OCI-LY3 (cell line): ENCODE results near the gene SLC12A6.

Experiments used
- H2AFZ ChIP-seq: fragments of 200-600, 300-600 bp; shearing (Covaris generic); 2 replicates; pipeline ENCODE4 v1.6.0; 2014; ENCODE audit warnings: antibody characterized with exemption, low read depth, low read length
- H3K27ac ChIP-seq: fragments of 200-600, 300-600 bp; sonication (generic); 2 replicates; pipeline ENCODE4 v1.5.1; 2014; ENCODE audit warnings: mild to moderate bottlenecking, low read length, moderate library complexity, mixed read lengths
- H3K27me3 ChIP-seq: fragments of 200-600, 300-600 bp; sonication (generic); 2 replicates; pipeline ENCODE4 v1.6.1; 2014; ENCODE audit warnings: low read depth, low read length, mixed read lengths
- H3K36me3 ChIP-seq: fragments of 200-600, 300-600 bp; sonication (generic); replicated peaks from 2 replicates; pipeline ENCODE3; 2014; ENCODE audit warnings: low read depth, low read length, mixed read lengths
- H3K4me1 ChIP-seq: fragments of 300-600, 200-600 bp; sonication (generic); 2 replicates; pipeline ENCODE4 v1.6.1; 2014; ENCODE audit warnings: low read length, mixed read lengths
- H3K4me2 ChIP-seq: fragments of 200-600, 300-600 bp; sonication (generic); 2 replicates; pipeline ENCODE4 v1.6.1; 2014; ENCODE audit warnings: low read length, mixed read lengths
- H3K4me3 ChIP-seq: fragments of 300-600, 200-600 bp; sonication (generic); 2 replicates; pipeline ENCODE4 v1.5.1; 2014; ENCODE audit warnings: antibody characterized with exemption, mild to moderate bottlenecking, low read length, moderate library complexity
- H3K79me2 ChIP-seq: fragments of 300-600, 200-600 bp; shearing (Covaris generic); 2 replicates; pipeline ENCODE4 v1.6.1; 2014; ENCODE audit warnings: mild to moderate bottlenecking, low read length, mixed read lengths
- H3K9ac ChIP-seq: fragments of 300-600, 200-600 bp; shearing (Covaris generic); 2 replicates; pipeline ENCODE4 v1.6.0; 2014; ENCODE audit warnings: mild to moderate bottlenecking, low read length, moderate library complexity
- H3K9me3 ChIP-seq: fragments of 200-600, 300-600 bp; shearing (Covaris generic); 2 replicates; pipeline ENCODE4 v1.6.1; 2014; ENCODE audit warnings: low read length, mixed read lengths; ENCODE audit not compliant: insufficient read depth
- H4K20me1 ChIP-seq: fragments of 200-600, 300-600 bp; sonication (generic); 2 replicates; pipeline ENCODE4 v1.6.1; 2016; ENCODE audit warnings: low read length, mixed read lengths; ENCODE audit not compliant: insufficient read depth
- EZH2phosphoT487 ChIP-seq: fragments of 200-600 bp; shearing (Covaris generic); IDR thresholded peaks from 2 replicates; pipeline ENCODE4 v1.6.1; 2018; ENCODE audit warnings: antibody characterized with exemption, mixed run types, low read depth
- TF ChIP-seq, protein P1 (sequence below): fragments of 200-600, 300-600 bp; sonication (generic); IDR thresholded peaks from 2 replicates; pipeline ENCODE4 v1.5.1; 2014; ENCODE audit warnings: antibody characterized with exemption, low read length, low read depth

Gene SLC12A6

DNA sequence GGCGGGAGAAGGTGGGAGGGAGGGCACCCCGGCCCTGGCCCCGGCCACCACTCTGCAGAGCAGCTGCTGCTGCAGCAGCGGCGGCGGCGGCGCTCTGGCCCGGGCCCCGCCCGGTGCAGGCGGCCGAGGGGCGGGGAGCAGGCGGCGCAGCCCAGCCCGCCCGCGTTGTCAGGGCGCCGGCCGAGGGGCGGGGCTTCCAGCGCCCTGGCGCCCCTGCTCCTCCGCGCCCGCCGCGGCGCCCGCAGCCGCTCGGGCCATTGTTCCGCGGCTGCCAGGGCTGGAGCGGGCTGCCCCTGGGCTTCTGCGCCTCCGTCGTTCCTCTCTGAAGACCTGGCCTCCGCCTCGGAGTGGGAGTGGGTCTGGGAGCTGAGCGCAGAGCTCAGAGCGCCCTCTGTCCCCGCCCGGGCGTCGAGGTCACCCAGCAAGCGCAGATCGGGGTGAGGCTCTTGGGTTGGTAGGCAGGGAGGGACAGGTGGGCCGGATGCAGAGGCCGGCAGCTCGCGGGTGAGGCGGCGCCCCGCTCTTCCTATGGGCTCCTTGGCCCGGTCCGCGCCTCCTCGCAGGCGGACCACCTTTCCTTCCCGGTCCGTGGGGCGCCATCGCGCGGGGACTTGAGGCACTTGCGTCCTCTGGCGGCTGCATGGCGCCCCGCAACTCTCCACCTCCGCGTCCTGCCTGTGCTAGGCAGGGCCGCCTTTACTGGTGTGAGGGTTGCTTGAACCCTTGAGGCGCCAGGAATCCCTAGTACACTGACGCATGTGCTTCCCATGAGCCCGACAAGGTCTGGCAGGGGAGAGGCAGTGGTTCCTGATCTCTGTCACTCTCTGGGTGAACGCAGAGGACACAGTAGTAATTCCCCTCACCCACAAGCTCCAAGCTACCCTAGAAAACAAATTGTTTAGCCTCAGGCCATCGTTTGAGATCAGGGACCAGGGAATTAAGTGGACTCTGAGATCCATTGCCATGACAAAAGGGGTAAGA is 29.8 kb upstream of the SLC12A6 start, which contains the start of gene LPCAT4:
TSS of gene LPCAT4 (minus strand) at position 96 of the 981 bp plus-strand sequence. CDS start 96 bp downstream, outside the sequence.
- Histone ChIP-seq H3K4me3 (peak within 1 kb of the TSS; percentile 98), H3K27me3 (no peaks in the 10 kb centered on the region), H3K4me1 (peaks cover 45% of the 10 kb centered on the region), H2AFZ (peak within 1 kb of the TSS; percentile 33; the same call in 1 of the 2 replicates), H3K27ac (peak within 1 kb of the TSS; percentile 96), H3K9ac (peak within 1 kb of the TSS; percentile 97), H4K20me1 (peaks cover 15% of the 10 kb centered on the region), H3K9me3 (no peaks in the 10 kb centered on the region), H3K36me3 (peaks cover 28% of the 10 kb centered on the region), H3K79me2 (peaks cover 40% of the 10 kb centered on the region), H3K4me2 (peak within 1 kb of the TSS; percentile 90)
- TF ChIP-seq, protein P1, sequence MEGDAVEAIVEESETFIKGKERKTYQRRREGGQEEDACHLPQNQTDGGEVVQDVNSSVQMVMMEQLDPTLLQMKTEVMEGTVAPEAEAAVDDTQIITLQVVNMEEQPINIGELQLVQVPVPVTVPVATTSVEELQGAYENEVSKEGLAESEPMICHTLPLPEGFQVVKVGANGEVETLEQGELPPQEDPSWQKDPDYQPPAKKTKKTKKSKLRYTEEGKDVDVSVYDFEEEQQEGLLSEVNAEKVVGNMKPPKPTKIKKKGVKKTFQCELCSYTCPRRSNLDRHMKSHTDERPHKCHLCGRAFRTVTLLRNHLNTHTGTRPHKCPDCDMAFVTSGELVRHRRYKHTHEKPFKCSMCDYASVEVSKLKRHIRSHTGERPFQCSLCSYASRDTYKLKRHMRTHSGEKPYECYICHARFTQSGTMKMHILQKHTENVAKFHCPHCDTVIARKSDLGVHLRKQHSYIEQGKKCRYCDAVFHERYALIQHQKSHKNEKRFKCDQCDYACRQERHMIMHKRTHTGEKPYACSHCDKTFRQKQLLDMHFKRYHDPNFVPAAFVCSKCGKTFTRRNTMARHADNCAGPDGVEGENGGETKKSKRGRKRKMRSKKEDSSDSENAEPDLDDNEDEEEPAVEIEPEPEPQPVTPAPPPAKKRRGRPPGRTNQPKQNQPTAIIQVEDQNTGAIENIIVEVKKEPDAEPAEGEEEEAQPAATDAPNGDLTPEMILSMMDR = peak; percentile 85
- no peak for TF ChIP-seq EZH2phosphoT487

DNA sequence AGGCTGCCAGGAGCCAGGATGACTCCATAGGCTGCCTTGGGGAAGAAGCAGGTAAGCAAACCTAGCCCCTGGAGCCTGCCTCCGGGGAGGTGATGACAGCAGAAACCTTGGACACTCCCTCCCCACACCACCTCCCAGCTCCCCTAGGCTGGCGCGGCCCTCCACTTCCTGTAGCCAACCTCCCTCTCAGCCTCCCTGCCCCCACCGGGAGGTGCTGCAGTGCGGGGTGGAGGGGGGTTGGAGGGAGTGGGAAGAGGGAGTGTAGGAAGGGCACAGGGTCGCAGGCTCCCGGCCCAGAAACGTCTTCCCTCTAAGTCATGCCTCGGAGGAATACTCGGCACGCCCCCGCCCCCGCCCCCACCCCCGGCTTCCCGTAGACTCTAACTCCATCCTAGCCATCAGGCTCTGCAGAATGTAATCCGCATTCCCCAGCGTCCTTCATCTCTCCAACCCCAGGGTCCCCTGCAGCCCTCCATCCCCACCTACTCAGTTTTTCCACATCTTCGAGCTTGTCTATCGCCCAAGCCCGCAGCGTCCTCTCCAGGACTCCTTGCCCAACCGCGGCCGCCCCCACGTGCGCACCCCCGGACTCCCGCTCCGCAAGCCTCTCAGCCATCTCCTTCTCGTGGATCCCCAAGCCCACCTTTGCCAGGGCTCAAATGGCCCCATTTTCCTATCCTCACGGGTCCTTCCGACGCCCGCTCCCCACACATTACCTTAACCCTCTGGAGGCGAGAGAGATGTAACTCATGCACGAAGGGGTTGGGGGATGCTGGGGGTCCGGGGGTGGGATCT is 28.9 kb upstream of the SLC12A6 start:
- Histone ChIP-seq H4K20me1 (peaks cover 15% of the 10 kb centered on the region), H3K27me3 (no peaks in the 10 kb centered on the region), H3K27ac (peak overlapping the region; percentile 68), H3K36me3 (peaks cover 23% of the 10 kb centered on the region), H3K4me1 (peaks cover 44% of the 10 kb centered on the region), H3K4me3 (peak overlapping the region; percentile 98), H2AFZ (peak overlapping the region; percentile 4; the same call in 1 of the 2 replicates), H3K79me2 (peaks cover 40% of the 10 kb centered on the region), H3K9ac (peak overlapping the region; percentile 97), H3K4me2 (peak overlapping the region; percentile 81), H3K9me3 (no peaks in the 10 kb centered on the region)
- no peak for TF ChIP-seq EZH2phosphoT487
- TF ChIP-seq, protein P1 = no peak

DNA sequence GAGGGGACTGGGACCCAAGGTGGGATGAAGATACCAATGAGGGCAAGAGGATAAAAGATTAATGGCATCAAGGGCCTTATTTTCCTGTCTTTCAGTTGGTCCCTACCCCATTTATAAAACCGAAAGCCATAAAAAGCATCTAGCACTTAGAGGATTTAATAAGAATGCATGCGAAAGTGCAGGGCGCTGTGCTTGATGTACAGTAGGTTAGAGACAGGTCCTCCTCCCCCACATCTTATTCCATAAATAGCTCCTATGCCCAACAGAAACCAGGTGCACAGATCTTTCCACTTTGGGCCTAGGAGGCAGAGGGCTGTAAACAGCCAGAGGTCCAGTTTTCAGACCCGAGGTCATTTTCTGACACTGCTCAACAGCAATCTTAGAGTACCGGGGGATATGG is 28.3 kb upstream of the SLC12A6 start:
- no peak for TF ChIP-seq EZH2phosphoT487
- TF ChIP-seq, protein P1 = no peak
- Histone ChIP-seq H4K20me1 (peaks cover 15% of the 10 kb centered on the region), H3K27me3 (no peaks in the 10 kb centered on the region), H3K4me3 (peak overlapping the region; percentile 98), H3K79me2 (peaks cover 40% of the 10 kb centered on the region), H3K9ac (peak overlapping the region; percentile 97), H2AFZ (no peak overlapping the region), H3K4me2 (peak overlapping the region; percentile 81), H3K27ac (peak overlapping the region; percentile 68; the same call in 1 of the 2 replicates), H3K4me1 (peaks cover 38% of the 10 kb centered on the region), H3K36me3 (peaks cover 30% of the 10 kb centered on the region), H3K9me3 (no peaks in the 10 kb centered on the region)
